ENCODE measurements around the gene VAPB.
"Not testable (repeated sequence)": the region's sequence is repeated elsewhere in the genome, so short reads cannot be mapped to it uniquely, and the experiment has no call there.

Gene VAPB

DNA sequence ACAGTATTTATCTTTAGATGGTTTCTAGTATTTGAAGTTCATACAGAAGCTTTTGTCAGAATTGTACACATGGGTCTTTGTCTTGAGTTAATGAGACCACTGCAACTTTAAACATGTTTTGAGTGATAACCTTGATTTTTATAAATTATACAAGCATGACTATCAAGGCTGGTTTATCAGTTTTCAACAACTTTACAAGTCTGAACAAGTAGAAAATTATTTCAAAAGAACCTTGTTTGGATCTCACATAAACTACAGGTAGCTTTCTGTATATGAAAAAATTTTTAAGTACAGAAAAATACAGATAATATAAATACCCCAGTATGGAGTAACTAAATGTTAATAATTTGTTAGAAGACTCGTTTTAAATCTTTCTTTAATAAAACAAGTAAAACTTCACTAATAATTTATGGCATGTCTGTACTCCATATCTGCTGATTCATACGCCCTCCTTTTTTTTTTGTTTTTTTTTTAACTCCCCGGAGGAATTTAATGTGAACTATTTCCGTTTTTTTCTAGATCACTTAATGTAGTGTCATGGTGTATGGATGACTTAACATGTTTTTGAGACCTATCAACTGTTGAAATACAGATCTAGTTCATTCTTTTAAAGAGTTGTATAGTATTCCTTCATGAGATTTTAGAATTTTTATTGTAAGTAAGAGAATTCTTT, 18.3 kb downstream of the VAPB start:
- DNase-seq (ENCODE audit: low spot score) = peak; percentile 20

- DNase-seq (ENCODE audit: low spot score) = no peak
Measured at GRCh38 chr20:58407966-58408557, 19.0 kb downstream of the VAPB start.

GRCh38 chr20:58408603-58409246, 19.7 kb downstream of the VAPB start:
- DNase-seq (ENCODE audit: low spot score) = no peak

GRCh38 chr20:58414216-58414615, 25.2 kb downstream of the VAPB start:
- DNase-seq (ENCODE audit: low spot score) = not testable (repeated sequence)

DNA sequence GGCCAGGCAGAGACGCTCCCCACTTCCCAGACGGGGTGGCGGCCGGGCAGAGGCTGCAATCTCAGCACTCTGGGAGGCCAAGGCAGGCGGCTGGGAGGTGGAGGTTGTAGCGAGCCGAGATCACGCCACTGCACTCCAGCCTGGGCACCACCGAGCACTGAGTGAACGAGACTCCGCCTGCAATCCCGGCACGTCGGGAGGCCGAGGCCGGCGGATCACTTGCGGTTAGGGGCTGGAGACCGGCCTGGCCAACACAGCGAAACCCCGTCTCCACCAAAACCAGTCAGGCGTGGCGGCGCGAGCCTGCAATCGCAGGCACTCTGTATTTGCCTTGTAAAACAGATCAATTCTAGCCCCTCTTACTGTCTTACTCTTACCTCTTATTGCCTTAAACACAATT, 25.8 kb downstream of the VAPB start:
- DNase-seq (ENCODE audit: low spot score) = not testable (repeated sequence)

DNA sequence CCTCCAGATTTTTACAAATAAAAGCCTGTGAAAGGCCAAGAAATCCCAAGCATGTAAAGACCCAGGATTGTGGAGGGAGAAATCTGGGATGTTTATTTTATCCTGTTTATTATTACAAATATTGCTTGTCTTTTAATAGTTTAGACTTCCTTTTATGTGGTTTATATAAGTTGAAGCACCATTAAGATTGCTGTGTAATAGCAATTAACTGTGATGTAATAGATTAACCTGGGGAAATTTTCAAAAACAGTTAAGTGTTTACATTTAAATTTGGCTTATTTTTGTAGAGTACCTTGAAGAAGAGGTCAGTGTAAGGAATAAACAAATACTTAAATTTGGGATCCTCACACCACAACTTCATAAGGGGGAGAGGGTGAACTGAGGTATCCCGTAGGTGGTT, 27.0 kb downstream of the VAPB start:
- DNase-seq (ENCODE audit: low spot score) = no peak

DNA sequence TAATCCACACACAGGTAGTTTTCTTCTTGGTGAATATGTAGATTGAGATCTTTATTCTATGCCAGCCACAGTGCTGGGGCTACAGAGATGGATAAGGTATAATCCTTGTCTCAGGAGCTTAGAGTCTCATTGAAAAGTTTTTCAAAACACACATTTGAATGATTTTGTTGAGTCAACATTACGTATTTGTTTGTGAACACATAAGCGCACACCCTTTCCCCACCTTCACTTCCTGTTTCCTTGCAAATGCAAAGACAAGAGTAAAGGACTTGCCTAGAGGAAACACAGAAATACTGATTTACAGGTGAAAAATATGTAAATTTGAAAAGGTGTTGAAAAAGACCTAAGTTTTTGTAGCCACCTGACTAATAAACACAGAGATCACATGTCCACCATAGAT, 27.8 kb downstream of the VAPB start:
- no peak for DNase-seq (ENCODE audit: low spot score)

GRCh38 chr20:58417438-58417837, 28.4 kb downstream of the VAPB start:
- DNase-seq (ENCODE audit: low spot score) = no peak

DNA sequence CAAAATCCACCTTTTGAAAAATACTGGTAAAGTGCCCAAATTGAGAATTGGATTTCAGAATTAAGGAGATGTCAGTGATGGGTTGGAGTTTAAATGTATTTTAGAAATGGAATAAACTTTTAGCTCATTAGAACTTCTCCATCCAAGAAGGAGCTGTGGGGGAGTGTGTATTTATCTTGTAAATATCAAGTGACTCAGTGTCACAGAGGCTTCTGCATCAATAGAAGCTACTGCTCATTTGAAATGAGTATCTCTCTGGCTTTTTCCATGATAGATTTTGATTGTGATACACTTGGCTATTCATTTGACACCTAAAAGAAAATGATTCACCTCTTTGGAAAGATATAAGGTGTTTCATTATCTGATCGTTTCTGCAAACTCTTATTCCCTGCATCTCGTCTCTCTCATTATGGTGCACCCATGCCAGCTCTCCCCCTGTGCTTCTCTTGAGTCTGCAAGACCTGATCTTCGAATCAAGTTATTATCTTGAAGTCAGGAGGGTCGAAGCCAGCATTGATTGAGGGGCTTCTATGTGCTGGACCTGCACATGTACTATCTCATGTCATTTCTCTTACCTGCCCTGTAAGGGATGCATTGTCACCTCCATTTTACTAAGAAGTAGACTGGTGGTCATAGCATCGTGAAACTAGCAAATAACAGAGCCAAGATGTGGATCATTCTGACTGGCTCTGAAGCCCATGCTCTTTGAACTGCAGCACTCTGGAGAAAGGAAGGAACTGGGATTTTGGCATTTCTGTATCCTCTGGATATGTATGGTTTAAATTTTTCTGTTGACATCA, 30.1 kb downstream of the VAPB start:
- no peak for DNase-seq (ENCODE audit: low spot score)

DNA sequence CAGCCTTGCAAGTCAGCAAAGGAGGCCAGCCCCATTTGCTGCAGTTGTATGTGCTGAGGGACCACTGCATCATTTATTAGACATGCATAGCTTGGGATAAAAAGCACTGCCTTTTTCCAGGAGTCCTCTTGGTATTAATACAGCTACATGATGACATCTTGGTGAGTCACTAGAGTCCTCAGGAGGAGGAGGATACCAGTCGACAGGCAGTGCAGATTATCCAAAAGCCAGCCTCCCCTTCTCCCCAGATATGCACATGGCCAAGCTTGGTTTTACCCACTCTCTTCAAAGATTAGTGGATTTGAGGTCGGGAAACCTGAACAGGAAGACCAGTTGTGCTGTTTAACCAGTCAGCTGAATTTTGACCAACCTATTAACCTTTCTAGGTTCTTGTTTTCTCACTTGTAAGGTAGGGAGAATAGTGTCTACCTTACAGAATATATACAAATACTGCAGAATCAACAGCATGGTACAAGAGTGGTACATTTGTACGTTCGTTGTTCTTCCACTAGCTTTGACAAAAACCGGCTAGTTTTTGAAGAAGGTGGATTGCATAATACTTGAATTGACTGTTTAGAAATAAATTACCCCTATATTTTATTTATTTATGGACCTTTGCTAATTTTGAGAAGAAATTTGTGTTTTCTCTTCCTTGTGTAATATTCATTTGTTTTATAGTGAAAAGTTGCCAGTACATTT, 31.9 kb downstream of the VAPB start:
- peak; percentile 77 for DNase-seq (ENCODE audit: low spot score)

DNA sequence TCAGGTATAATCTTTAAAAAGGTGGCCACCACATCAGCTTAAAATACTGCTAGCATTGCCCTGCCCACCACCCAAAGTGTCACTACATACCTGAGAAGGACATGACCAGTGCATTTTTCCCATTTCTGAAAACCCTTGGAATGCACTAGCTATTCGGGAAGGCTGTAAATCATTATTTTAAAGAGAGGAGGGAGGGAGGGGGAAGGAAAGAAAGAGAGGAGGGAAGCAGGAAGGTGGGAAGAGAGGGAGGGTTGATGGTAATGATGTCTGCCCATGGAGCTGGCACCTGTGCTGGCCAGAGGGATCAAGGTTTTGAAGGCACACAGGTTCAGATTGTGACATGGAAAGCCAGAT, 32.4 kb downstream of the VAPB start:
- DNase-seq (ENCODE audit: low spot score) = peak; percentile 74

DNA sequence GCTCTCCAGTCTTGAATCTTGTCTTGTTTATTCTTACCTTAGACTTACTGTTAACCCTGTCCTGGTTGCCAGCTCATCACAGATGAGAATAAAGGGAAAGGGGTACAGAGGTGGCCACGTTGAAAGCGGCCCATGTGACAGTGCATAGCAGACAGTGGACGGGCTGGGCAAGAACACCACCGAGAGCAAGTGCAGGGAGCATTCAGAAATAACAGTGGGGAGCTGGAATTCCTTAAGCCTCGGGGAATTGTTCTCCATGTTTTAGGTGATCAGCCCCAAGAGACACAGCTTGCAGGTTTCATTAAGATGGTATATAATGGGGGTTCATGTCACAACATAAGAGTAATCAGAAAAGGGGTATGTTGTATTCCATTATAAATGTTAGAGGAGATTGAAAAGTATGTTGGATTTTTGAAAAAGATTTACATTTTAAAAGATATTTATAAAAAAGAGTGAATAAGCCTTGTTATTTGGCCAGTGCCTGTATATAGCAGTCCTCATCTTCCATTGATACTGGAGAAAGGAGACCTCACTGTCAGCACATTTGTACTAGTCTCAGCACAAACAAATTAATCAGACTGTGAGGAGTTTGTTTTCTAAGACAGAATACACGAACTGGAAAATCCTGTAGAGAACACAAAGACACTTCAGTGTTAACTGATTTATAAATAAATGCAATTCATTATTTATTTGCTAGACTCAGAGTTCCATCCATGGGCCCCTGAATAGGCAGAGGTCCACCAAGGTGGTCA, 35.4 kb downstream of the VAPB start:
- DNase-seq (ENCODE audit: low spot score) = no peak

DNA sequence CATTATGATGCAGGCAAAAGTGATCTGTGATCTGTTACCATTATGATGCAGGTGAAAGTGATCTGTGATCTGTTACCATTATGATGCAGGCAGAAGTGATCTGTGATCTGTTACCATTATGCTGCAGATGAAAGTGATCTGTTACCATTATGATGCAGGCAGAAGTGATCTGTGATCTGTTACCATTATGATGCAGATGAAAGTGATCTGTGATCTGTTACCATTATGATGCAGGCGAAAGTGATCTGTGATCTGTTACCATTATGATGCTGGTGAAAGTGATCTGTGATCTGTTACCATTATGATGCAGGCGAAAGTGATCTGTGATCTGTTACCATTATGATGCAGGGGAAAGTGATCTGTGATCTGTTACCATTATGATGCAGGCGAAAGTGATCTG, 38.5 kb downstream of the VAPB start:
- not testable (repeated sequence) for DNase-seq (ENCODE audit: low spot score)

DNA sequence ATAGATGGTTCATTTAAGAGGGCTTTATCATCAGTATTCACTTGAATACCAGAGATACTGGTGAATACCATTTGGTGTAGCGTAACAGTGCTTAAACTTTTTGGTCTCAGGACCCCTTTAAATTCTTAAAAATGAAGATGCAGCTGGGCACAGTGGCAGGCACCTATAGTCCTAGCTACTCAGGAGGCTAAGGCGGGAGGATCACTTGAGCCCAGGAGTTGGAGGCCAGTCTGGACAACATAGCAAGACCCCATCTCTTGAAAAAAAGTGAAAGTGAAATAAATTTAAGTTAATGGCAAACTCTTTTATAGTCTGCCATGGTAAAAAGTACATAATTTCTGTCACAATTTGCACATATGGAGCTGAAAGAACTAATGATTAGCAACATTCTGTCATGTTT, 39.3 kb downstream of the VAPB start:
- no peak for DNase-seq (ENCODE audit: low spot score)

DNA sequence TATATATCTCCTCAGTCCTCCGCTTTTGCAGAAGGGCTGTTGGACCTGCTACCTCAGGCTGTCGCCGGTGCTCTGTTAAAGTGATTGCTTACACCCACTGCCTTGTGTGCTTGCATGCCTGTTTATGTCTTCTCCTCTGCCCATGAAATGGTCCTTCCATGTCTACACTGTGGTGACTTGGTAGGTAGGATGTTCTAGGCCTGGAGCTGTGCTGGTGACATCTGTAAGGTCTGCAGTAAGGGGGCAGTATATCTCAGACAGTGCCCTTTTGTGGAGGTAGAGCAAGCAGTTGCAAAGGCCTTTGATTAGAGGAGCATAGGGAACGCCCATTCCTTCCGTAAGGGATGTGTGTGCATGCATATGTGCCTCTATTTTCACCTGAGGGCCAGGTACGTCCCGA, 40.3 kb downstream of the VAPB start:
- DNase-seq (ENCODE audit: low spot score) = no peak

DNA sequence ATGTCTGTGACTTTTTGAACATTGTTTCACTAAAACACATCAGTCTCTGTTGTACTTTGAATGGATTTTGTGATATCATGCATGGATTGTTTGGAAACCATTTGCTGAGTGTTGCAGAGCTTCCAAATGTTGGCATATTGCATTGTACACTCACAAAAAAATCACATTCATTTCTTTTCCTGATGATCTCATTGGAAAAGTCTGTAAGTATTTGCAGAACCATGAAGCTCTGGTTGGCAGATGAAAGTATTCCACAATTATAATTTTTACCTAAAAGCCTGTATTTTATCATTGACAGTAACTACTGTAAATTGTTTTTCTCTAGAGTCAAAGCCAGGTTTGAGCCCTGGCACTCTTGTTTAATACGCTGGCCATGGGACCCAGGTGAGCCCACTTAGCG, 42.1 kb downstream of the VAPB start:
- no peak for DNase-seq (ENCODE audit: low spot score)

- no peak for DNase-seq (ENCODE audit: low spot score)
Measured at GRCh38 chr20:58432186-58432954, 43.3 kb downstream of the VAPB start.

DNA sequence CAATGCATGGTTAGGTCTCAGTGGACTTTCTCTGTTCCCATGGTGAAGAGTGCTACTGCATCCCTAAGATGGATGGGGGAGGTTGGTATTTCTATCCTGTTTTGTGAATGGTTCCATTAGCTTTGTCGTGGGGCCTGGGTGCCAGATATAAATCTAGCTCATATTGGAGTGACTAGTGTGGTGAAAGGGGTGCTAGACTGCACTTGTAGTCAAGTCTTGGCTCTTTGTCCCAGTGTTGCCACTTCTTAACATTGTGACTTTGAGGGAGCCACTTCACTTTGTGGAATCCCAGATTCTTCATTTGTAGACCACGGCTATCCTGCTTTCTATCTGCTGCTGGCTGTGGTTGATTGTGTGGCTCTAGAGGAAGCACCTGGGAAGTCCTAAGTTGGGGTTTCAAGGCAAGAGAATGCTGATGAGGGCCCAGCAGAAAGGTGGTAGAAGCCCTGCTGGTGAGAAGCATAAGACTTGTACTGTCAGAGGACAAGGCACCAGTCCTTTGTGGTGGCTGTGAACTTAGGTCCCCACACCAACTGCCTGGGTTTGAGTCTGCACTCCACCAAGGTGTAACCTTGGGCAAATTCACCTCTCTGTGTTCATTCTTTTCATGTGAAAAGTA, 44.1 kb downstream of the VAPB start:
- DNase-seq (ENCODE audit: low spot score) = no peak

DNA sequence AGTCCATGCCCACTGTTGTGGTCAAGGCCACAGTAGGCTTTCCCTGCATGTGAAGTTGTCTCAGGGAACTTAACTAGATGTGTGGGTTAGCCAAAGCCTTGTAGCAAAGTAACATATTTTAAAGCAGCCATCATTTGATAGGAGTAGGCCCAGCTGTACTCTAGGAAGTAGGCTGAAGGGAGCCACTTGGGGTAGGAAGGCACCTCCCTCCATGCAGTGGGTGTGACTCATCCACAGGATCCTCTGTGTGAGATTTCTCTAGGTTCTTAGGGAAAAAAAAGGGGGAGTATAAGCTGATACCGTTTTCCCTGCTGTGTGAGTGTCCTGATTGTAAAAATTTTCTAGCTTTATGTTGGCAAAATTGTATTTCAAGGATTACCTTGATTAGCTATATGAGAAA, 44.7 kb downstream of the VAPB start:
- peak; percentile 64 for DNase-seq (ENCODE audit: low spot score)

DNA sequence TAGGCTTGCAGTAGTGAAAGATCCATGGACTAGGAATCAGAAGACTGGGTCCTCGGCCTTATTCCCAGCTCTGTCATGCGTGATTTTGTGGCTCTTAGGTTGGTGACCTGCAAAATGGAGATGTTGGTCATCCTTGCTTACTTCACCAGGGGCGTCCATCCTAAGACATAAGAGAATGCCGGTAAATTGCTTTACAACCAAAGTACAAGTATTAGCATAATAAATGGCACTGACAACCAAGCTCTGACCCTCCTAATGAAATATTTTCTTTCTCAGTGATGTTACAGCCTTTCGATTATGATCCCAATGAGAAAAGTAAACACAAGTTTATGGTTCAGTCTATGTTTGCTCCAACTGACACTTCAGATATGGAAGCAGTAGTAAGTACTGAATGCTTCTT, 45.3 kb downstream of the VAPB start:
- no peak for DNase-seq (ENCODE audit: low spot score)
